GM12878 (cell line): ENCODE data around the gene SRC. TPM values are rescaled to one million over a fixed set of nuclear protein-coding genes. Genes with fewer than 3 reads are reported as not detected.

Experiments
- DPF2 ChIP-seq: fragments of 450-650 bp; IDR thresholded peaks from 2 replicates; pipeline ENCODE4 v1.6.1; 2017; ENCODE audit warnings: mild to moderate bottlenecking
- SMC3 ChIP-seq: IDR thresholded peaks from 2 replicates; pipeline ENCODE4 v1.6.1; 2011; ENCODE audit warnings: low read length, improper control_type of control experiment, borderline replicate concordance
- polyA plus RNA-seq, 11 experiments: library from polyadenylated mRNA; depleted of rRNA in 4 of 11; unstranded in 6 of 11; stranded (reverse) in 5 of 11; fragments of >200 nt; fragmentation: Nextera tagmentation in 4 of 11; fragmentation: Illumina TruSeq in 1 of 11; extraction: Ambion mirVana in 4 of 11; extraction: Trizol in 1 of 11; gene quantifications; 1 replicate in 1 of 11; 2 replicates in 10 of 11; pipeline versions ENCODE4 v1.2.1 to v1.2.3, GENCODE V29; 2011 to 2016; ENCODE audit warnings: inconsistent platforms in 2 of 11, missing spikeins in 2 of 11, low read depth in 1 of 11
- total RNA-seq, 4 experiments: library from RNA; depleted of rRNA in 3 of 4; stranded (reverse); fragments of >200 nt in 3 of 4; fragmentation: Illumina TruSeq in 1 of 4; extraction: Trizol in 1 of 4; gene quantifications; 2 replicates each; pipeline versions ENCODE4 v1.2.1 to v1.2.3, GENCODE V29; 2013 to 2021
- TF ChIP-seq, protein P1 (sequence below): IDR thresholded peaks from 2 replicates; pipeline ENCODE4 v1.6.1; 2012; ENCODE audit warnings: improper control_type of control experiment, low read depth, low read length; ENCODE audit not compliant: insufficient replicate concordance
- TF ChIP-seq, protein P2 (sequence below): fragments of 450-650 bp; IDR thresholded peaks from 2 replicates; pipeline ENCODE4 v1.6.1; 2016; ENCODE audit warnings: mild to moderate bottlenecking

Gene SRC
- total and polyA plus RNA-seq, 10 of the 15 experiments (the other 5 are each of a cell fraction or from before 2014, with no cell fraction given), result 0.60 to 71.3 (median 27.2) TPM

- TF ChIP-seq, protein P1, sequence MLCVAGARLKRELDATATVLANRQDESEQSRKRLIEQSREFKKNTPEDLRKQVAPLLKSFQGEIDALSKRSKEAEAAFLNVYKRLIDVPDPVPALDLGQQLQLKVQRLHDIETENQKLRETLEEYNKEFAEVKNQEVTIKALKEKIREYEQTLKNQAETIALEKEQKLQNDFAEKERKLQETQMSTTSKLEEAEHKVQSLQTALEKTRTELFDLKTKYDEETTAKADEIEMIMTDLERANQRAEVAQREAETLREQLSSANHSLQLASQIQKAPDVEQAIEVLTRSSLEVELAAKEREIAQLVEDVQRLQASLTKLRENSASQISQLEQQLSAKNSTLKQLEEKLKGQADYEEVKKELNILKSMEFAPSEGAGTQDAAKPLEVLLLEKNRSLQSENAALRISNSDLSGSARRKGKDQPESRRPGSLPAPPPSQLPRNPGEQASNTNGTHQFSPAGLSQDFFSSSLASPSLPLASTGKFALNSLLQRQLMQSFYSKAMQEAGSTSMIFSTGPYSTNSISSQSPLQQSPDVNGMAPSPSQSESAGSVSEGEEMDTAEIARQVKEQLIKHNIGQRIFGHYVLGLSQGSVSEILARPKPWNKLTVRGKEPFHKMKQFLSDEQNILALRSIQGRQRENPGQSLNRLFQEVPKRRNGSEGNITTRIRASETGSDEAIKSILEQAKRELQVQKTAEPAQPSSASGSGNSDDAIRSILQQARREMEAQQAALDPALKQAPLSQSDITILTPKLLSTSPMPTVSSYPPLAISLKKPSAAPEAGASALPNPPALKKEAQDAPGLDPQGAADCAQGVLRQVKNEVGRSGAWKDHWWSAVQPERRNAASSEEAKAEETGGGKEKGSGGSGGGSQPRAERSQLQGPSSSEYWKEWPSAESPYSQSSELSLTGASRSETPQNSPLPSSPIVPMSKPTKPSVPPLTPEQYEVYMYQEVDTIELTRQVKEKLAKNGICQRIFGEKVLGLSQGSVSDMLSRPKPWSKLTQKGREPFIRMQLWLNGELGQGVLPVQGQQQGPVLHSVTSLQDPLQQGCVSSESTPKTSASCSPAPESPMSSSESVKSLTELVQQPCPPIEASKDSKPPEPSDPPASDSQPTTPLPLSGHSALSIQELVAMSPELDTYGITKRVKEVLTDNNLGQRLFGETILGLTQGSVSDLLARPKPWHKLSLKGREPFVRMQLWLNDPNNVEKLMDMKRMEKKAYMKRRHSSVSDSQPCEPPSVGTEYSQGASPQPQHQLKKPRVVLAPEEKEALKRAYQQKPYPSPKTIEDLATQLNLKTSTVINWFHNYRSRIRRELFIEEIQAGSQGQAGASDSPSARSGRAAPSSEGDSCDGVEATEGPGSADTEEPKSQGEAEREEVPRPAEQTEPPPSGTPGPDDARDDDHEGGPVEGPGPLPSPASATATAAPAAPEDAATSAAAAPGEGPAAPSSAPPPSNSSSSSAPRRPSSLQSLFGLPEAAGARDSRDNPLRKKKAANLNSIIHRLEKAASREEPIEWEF, result peak; percentile 72
- TF ChIP-seq, protein P2, sequence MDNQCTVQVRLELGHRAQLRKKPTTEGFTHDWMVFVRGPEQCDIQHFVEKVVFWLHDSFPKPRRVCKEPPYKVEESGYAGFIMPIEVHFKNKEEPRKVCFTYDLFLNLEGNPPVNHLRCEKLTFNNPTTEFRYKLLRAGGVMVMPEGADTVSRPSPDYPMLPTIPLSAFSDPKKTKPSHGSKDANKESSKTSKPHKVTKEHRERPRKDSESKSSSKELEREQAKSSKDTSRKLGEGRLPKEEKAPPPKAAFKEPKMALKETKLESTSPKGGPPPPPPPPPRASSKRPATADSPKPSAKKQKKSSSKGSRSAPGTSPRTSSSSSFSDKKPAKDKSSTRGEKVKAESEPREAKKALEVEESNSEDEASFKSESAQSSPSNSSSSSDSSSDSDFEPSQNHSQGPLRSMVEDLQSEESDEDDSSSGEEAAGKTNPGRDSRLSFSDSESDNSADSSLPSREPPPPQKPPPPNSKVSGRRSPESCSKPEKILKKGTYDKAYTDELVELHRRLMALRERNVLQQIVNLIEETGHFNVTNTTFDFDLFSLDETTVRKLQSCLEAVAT, result peak; percentile 59; the same call in 1 of the 2 replicates
- peak; percentile 6; the same call in 1 of the 2 replicates for TF ChIP-seq SMC3
- TF ChIP-seq DPF2, result 0 out of 2 replicates have a peak, but pooled peaks have one; percentile 27
- TF ChIP-seq, all 136 proteins: peak for 13
These were observed 3.9 kb downstream of the SRC start (continued) for GRCh38 chr20:37349517-37350491.
